Frontal cortex (tissue), 4 donors: ENCODE measurements around the gene LOXL1. TPM values are rescaled to one million over a fixed set of nuclear protein-coding genes. Genes with fewer than 3 reads are reported as not detected.
"Not testable (repeated sequence)": the region's sequence is repeated elsewhere in the genome, so short reads cannot be mapped to it uniquely, and the experiment has no call there.

Experiments used
- DNase-seq, 2 donors: peaks; one replicate each; pipeline ENCODE4 v3.0.0; 2012; ENCODE audit warnings: low spot score in 2 of 2
- FAIRE-seq: peaks from 2 replicates; lab custom pipeline; 2012; peaks lifted over from hg19 to GRCh38; lab: Jason Lieb, UNC
- total RNA-seq: library from RNA; depleted of rRNA; stranded (reverse); fragments of >200 nt; gene quantifications from one replicate; pipeline ENCODE4 v1.2.3, GENCODE V29; 2014
- donor health status: control.
- donor health status: control.
- donor health status: control.

The LOXL1 gene
- total RNA-seq, 1 donor from 2014 or later, result 2.4 TPM

- no peak for FAIRE-seq
- no peak for DNase-seq
Measured at GRCh38 chr15:73950479-73950830, 24.2 kb downstream of the LOXL1 start.

DNA sequence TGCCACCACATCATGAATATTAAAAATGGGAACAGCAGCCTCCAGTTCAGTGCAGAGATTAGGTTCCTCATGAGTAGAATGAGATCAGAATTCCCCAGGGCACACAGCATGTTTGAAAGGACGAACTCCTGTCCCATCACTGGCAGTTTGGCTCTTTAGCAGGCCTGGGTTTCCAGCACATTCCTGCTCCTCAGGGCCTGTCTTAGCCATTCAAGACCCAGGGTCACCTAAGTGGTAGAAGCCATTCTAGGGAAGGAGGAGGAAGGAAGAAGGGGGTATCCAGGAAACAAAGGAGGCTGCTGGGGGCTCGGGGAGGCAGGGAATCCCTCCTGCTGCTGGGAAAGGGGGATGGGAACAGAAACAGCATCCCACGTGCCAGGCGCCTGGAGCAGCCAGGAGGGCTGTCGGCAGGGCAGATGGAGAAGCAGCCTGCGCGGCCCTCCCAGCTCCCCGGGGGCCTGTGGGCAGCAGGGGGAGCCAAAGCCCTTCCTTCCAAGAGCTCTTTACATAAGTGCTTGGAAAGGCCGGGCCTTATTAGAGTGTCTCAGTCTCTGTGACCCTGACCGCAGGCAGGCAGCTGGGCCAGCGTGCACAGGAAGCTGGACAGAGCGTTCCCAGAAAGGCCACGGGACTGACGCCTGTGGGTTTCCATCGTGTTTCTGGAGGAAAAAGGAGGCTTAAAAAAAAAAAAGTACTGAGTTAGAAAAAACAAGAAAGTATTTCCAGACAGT, 24.7 kb downstream of the LOXL1 start:
- FAIRE-seq, result no peak
- DNase-seq, result peak; percentile 77 to 94

- DNase-seq, result no peak
- no peak for FAIRE-seq
Measured at GRCh38 chr15:73951601-73952000, 25.3 kb downstream of the LOXL1 start.

GRCh38 chr15:73952171-73952912, 26.1 kb downstream of the LOXL1 start:
- DNase-seq, result no peak

GRCh38 chr15:73952913-73953750, 26.9 kb downstream of the LOXL1 start:
- no peak for DNase-seq
- FAIRE-seq, result no peak

More at GRCh38 chr15:73952171-73952912, 26.1 kb downstream of the LOXL1 start:
- FAIRE-seq, result no peak

- FAIRE-seq (no peak), DNase-seq (no peak)
Measured at GRCh38 chr15:73954188-73955145, 28.2 kb downstream of the LOXL1 start.

GRCh38 chr15:73955326-73955725, 29.1 kb downstream of the LOXL1 start:
- no peak for FAIRE-seq

DNA sequence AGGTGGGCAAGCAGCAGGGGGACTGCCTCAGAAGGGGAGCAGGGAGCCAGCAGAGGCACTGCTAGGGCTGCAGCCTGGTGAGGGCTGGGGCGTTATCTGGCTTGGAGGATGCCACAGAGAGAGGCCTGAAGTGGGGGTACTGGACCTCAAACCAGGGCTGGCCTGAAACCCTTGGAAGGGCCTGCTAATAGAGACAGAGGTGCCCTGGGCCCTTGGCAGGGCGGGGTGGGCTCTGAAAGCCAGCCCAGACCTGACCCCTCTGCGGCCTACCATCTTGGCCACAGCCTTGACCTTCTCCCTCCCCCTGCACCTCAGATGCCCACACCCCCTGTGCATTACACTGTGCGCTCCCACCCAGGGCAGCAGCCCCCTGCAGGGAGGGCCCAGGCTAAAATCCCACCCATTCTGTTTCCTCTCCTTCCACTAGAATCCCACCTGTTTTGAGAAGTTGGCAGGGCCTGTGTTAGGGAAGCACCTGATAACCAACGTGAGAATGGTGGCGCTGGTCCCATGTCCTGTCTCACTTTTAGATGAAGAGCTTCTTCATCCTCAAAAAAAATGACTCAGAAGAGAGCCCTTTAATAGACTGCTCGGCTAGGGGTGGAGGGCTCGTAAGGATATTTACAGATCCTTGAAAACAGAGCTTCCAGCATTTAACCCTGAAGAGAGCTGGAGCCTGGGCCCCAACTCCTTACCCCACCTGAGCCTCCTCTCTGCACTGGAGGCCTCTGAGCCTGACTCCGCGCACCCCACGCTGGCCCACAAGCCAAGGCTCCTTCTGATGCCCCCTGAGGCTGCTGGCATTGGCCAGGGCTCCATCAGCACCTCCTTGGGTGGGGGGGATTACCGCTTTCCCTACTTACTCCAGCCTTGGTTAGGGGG, 29.8 kb downstream of the LOXL1 start:
- FAIRE-seq, result no peak

More at GRCh38 chr15:73955326-73955725, 29.1 kb downstream of the LOXL1 start:
- DNase-seq, result no peak

GRCh38 chr15:73956743-73957135, 30.5 kb downstream of the LOXL1 start:
- no peak for FAIRE-seq
- DNase-seq, result no peak

More for the DNA sequence above, 29.8 kb downstream of the LOXL1 start:
- DNase-seq, result no peak

- FAIRE-seq, result no peak
- no peak for DNase-seq
Measured at GRCh38 chr15:73957276-73957675, 31.0 kb downstream of the LOXL1 start.

DNA sequence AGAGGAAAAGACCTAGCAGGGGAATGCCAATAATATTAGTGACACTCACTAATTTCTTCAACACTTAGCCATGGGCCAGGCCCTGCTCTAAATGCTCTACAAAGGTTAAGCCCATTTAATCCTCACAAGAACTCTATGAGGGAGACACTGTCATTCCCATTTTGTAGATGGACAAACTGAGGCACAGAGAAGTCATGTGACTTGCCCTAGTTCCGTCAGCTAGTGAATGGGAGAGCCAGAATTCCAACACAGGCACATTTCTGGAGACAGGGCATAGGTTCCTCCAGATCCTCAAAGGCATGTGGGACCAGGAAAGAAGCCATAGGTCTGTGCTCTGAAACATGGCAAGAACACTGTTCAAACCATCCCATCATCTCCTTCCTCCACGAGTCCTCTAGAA, 31.5 kb downstream of the LOXL1 start:
- DNase-seq, result no peak
- FAIRE-seq, result no peak

GRCh38 chr15:73959012-73959581, 32.8 kb downstream of the LOXL1 start:
- FAIRE-seq (no peak), DNase-seq (no peak)

DNA sequence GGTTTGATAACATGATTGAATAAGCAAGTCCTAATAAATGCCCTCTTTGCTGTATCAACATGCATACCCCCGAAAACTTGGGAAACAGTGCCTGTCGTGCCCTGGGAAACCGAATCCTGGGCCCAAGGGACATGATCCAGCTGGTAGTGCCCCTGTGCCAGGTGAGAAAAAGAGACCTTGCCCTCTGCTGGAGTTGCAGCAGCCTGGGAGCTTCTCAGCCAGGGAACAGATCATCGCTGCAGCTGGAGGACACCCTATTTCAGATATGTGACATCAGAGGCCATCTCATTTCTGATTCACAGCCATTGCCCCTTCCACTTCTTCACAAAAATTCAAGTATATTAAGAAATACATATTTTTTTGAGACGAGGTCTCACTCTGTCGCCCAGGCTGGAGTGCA, 33.5 kb downstream of the LOXL1 start:
- no peak for FAIRE-seq
- no peak for DNase-seq

DNA sequence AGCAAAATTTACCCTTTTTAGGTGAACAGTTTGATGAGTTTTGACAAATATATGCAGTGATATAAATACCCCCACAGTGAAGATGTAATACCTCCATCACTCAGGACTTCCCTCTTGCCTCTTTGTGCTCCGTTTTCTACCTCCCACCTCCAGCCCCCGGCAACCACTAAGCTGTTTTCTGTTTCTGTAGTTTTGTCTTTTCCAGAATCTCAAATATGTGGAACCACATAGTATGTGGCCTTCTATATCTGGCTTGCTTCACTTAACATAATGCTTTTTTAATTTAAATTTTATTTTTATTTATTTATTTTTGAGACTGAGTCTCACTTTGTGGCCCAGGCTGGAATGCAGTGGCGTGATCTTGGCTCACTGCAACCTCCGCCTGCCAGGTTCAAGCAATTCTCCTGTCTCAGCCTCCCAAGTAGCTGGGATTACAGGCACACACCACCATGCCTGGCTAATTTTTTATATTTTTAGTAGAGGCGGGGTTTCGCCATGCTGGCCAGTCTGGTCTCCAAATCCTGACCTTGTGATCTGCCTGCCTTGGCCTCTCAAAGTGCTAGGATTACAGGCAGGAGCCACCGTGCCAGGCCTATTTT, 34.3 kb downstream of the LOXL1 start:
- not testable (repeated sequence) for FAIRE-seq

DNA sequence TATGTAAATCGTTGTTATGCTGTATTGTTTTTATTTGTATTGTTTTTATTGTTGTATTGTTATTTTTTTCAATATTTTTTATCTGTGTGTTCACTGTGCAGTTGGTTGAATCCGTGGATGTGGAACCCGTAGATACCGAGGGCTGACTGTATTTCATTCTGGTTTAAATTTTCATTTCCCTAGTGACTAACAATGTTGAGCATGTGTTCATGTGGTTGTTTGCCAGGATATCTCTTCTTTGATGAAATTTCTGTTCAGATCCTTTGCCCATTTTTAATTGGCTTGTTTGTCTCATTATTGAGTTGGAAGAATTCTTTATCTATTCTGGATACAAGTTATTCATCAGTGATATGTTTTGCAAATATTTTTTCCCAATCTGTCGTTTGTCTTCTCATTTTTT, 36.2 kb downstream of the LOXL1 start:
- FAIRE-seq, result no peak
- DNase-seq, result no peak

More for the DNA sequence above, 34.3 kb downstream of the LOXL1 start:
- DNase-seq, result not testable (repeated sequence)

- FAIRE-seq (no peak), DNase-seq (peak; percentile 47 to 67)
Measured at GRCh38 chr15:73964736-73965093, 38.5 kb downstream of the LOXL1 start.

DNA sequence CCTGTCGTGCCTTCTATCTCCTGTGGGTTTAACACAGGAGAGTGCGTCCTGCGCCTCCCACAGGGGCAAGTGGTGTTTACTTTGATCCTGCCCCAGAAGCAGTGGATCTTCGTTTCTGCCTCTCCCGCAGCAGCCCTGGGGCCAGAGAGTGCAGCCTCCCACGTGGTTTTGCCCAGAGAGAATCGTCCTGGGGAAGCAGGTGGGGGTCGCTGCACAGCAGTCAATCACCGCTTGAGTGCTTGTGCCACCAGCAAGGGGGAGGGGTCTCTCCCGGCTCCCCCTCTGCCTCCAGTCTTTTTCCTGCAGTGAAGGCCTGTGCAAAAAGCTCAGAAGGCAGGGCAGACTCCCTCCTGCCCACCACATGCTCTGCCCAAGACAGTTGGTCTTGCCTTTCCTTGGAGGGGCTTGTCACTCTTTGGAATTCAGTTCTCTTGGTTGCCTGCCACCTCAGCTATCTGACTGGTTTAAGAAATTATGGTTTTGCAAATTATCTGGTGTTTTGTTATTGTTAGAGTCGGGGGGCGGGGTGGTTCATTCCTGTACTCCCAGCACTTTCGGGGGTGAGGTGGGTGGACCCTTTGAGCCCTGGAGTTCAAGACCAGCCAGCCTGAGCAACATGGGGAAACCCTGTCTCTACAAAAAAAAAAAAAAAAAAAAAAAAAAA, 39.0 kb downstream of the LOXL1 start:
- FAIRE-seq (no peak), DNase-seq (no peak)
